Left cardiac atrium (tissue), 4 donors: Measurements from ENCODE around the gene MN1. TPM values are rescaled to one million over a fixed set of nuclear protein-coding genes. Genes with fewer than 3 reads are reported as not detected.

Source experiments
- ATAC-seq, 2 donors: fragments of 200-7000 bp; cut with Tn5 transposase; one replicate each; pipeline ENCODE4 v1.9.1; 2020; ENCODE audit warnings: mild to moderate bottlenecking in 2 of 2, moderate library complexity in 2 of 2
- DNase-seq: peaks from one replicate; pipeline ENCODE4 v3.0.0-alpha.2; 2020
- intact Hi-C, 2 donors: fragments of 100-400 bp; cut with DNase I; formaldehyde crosslinking; loops; one replicate each; pipeline versions ENCODE4 v1.14.1 to v1.15.1; 2022 to 2023
- total RNA-seq, 2 donors: library from RNA; stranded (reverse); fragmentation: NEBNext Ultra II Directional; extraction: Animal tissue kit (Norgen Biotek cat#: 25700); gene quantifications; one replicate each; pipeline ENCODE4 v1.2.1, GENCODE V29; 2021
- donor health status: DM: no; HTN: yes; CAD: no.
- donor health status: DM: no; HTN: yes; CAD: no; lungs with severe emphysema.
- donor health status: DM: yes; HTN: yes; CAD: no.
- donor health status: Dilated cardiomyopathy.

MN1 gene
- total RNA-seq, 2 donors from 2014 or later, result 12.8 to 13.1 TPM

DNA sequence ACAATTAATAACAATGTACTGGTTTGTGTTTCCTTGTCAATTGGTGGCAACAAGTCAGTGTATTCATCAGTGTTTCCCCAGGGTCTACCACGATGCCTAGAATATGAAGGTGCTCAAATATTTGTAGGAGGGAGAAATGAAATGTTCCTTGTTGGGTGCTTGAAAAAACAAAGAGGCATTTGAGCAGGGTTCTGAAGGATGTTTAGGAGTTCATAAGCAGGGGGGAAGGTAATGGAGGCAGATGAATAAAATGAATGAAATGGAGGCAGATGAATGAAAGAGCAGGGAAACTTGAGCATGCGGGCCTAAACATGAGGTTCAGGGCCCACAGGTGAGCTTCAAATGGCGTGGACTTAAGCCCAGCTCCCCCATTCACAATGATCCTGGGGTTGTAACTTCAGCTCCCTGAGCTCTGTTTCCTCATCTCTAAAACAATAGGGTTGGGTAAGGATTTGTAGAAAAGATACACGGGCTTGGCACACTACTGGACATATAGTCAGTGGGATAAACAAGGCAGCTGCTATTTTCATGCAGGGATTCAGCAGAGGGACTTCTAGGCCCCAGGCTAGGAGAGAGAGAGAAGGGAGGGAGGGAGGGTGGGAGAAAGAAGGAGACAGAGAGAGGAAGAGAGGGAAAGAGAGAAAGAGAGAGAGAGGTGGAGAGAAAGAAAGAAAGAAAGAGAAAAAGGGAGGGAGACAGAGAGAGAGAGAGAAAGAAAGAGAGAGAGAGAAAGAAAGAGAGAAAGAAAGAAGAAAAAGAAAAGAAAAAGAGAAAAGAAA lies 73.7 kb downstream of the MN1 start:
- intact Hi-C loops, result loop anchor here in 1 of 2 donors (10.0 kb wide), 1 partner anchor 67 kb away; no protein-coding TSS in a partner anchor
- ATAC-seq, result no peak
- no peak for DNase-seq

DNA sequence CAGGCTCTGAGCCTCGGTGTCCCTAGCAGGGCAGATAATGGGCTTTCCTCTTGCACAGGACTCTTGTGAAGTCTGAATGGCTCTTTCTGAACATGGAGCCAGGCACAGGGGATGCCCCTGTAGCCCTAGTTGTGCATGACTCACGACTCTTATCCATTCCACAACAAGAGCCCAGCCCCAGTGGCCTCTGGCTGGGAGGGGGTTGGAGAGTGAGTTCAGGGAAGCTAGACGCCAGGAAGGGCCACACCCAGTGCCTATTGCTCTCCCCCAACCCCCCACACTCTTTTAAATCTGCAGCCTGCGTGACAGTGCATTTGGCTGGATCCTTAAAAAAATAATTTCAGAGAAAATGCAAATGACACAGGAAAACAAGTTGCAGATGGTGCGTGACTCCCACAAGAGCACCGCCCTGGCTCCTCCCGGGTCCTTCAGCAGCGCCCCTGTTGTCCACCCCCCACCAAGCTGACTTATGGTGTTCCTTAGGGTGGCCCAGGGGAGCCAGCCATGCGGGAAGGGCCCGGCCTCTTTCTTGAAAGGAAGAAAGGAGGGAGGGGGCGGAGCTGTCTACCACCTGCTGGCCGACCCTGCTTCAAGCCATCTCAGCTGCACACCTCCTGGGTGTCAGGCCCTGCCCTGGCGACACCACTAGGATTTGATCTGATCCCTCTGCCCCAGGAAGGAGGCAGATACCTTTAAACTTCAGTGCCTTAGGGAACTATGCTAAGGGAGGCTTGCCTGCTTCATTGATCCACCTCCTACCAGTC lies 74.7 kb downstream of the MN1 start:
- peak; percentile 73 to 98 for ATAC-seq
- intact Hi-C loops, result loop anchor here in 1 of 2 donors (10.0 kb wide), 1 partner anchor 68 kb away; no protein-coding TSS in a partner anchor
- peak; percentile 87 for DNase-seq

- intact Hi-C loops, result loop anchor here in 1 of 2 donors (10.0 kb wide), 1 partner anchor 68 kb away; no protein-coding TSS in a partner anchor
- ATAC-seq (peak in 1 of 2 donors; percentile 55), DNase-seq (peak; percentile 23)
Observed at GRCh38 chr22:27726331-27726685, 75.2 kb downstream of the MN1 start.

GRCh38 chr22:27725661-27726060 lies 75.9 kb downstream of the MN1 start:
- ATAC-seq (no peak), DNase-seq (peak; percentile 12)
- intact Hi-C loops, result loop anchor here in 1 of 2 donors (10.0 kb wide), 1 partner anchor 69 kb away; no protein-coding TSS in a partner anchor

DNA sequence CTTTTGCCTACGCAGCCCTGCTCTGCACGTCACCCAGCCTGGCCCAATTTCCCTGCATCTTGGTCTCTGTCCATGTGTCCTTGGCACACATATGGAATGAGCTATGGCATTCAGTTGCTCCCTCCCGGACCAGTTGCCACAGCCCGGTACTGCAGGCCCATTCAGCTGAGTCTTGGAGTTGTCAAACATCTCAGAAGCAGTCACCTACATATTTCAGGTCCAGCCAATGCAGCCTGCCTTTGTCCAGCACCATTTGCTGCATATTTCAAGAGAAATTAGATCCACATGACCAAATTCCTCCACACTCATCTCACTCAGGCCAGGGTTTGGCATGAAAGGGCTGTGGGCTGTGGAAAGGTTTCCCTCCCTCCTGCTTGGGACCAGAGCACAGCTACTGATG lies 76.8 kb downstream of the MN1 start:
- ATAC-seq, result no peak
- intact Hi-C loops, result loop anchor here in 1 of 2 donors (10.0 kb wide), 1 partner anchor 70 kb away; no protein-coding TSS in a partner anchor
- peak; percentile 7 for DNase-seq

GRCh38 chr22:27724157-27724556 lies 77.4 kb downstream of the MN1 start:
- intact Hi-C loops, result loop anchor here in 1 of 2 donors (10.0 kb wide), 1 partner anchor 71 kb away; no protein-coding TSS in a partner anchor
- DNase-seq (no peak), ATAC-seq (no peak)

DNA sequence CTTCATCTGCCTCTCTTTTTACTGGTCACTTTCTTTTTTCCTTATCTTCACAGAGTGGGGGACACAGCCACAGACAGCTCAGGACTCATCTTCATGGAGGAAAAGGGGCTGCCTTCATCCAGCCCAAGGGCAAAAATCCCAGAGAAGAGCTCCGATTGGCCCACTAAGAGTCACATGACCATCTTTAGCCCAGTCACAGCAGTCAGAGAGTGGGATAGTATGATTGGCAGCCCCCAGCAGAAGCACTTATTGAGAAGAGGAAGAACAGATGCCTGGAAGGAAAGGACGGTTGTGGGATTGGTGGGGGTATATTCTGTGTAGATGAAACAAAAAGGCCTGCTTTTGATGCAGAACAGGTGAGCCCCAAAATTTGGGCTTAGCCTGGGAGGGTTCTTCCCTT lies 77.8 kb downstream of the MN1 start:
- DNase-seq (peak; percentile 8), ATAC-seq (no peak)
- intact Hi-C loops, result loop anchor here in 1 of 2 donors (10.0 kb wide), 1 partner anchor 71 kb away; no protein-coding TSS in a partner anchor

DNA sequence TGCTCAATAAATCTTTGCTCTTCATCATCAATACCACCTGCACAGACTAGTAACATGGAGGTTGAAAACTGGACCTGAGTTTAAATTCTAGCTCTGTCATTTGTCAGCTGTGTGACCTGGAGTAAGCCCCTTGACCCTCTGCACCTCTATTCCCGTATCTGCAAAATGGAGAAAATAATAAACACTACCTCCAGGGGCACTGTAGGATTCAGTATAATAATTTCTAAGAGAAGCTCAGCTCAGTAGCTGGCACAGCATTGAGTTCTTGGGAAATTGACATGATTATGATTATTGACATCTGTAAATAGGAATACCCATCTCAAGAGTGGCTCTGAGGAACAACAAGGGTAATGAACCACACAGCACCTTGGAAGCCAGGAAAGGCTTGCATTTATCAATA lies 78.4 kb downstream of the MN1 start:
- ATAC-seq (no peak), DNase-seq (peak; percentile 1)
- intact Hi-C loops, result loop anchor here in 1 of 2 donors (10.0 kb wide), 1 partner anchor 72 kb away; no protein-coding TSS in a partner anchor

- no peak for ATAC-seq
- intact Hi-C loops, result loop anchor here in 1 of 2 donors (10.0 kb wide), 1 partner anchor 74 kb away; no protein-coding TSS in a partner anchor
- no peak for DNase-seq
Observed at GRCh38 chr22:27720860-27721259, 80.7 kb downstream of the MN1 start.

- intact Hi-C loops, result loop anchor here in 1 of 2 donors (10.0 kb wide), 1 partner anchor 75 kb away; no protein-coding TSS in a partner anchor
- DNase-seq (peak; percentile 38), ATAC-seq (peak; percentile 27 to 28)
Observed at GRCh38 chr22:27719535-27720227, 81.9 kb downstream of the MN1 start.

DNA sequence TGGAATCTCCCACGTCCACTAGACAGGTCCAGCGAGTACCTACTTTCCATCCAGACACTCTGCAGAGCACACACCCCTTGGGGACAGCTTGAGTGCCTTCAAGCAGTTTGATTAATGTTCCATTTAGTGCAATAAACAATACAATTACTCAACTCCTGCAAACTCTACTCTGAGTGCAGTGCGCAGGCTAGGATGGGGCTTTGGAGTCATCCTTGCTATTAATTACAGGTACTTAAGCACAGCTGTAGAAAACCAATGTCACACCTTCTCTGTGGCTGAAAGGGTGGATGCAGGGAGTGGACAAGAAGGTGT lies 82.6 kb downstream of the MN1 start:
- no peak for DNase-seq
- ATAC-seq, result no peak
- intact Hi-C loops, result no loop called here

DNA sequence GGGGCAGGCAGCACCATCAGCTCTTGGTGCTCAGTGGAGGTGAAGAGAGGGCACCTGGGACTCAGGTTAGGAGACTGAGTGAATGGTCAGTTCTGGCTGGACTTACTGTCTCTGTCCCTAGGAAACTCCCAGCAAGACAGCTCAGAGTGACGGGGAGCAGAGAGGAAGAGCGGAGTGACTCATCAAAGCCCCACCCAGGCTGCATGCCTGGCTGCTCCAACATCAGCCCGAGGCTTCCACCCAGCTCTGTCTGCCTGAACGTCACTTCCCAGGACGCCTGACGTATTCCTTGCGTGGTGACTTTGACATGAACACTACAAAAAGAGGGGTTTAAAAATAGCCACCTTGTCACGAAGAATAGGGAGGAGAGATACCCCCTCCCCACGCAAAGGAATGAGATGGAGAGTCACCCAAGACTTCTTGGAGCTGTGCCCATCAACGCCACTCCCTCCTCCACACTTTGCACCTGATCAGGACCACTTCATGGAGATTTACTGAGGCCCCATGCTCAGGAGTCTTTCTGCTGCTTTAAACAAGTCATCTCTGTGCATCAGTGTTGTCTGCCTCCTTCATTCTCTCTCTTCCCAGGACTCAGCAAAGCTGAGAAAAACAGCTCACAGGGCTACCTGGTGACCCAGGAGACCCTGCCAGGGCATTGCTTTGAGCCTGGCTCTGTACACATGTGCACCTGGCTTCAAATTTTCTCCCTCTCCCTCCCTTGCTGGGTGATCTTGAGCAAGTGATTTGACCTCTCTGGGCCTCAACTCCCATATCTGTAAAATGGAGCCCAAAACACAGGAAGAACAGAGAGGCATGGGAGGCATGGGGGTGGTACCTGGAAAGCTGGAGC lies 83.1 kb downstream of the MN1 start:
- intact Hi-C loops, result no loop called here
- DNase-seq (peak; percentile 90), ATAC-seq (peak; percentile 93 to 98)

GRCh38 chr22:27717094-27717493 lies 84.5 kb downstream of the MN1 start:
- ATAC-seq, result no peak
- DNase-seq, result no peak
- intact Hi-C loops, result no loop called here

DNA sequence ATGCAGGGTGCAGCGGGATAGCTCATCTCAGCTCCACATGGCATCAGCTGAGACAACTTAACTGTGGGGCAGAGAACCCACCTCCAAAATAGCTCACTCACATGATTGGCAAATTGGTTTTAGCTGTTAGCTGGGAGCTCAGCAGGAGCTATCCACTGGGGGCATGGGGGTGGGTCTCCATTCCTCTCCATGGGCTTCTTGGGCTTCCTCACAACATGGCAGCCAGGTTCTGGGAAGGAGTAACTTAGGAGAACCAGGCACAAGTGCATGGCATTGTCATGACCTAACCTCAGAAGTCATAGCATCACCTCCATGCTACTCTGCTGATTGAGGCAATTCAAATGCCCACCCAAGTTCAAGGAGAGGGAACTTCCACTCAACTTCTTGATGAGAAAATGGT lies 85.5 kb downstream of the MN1 start:
- intact Hi-C loops, result no loop called here
- ATAC-seq (no peak), DNase-seq (peak; percentile 4)

GRCh38 chr22:27715106-27715505 lies 86.5 kb downstream of the MN1 start:
- intact Hi-C loops, result no loop called here
- ATAC-seq, result no peak
- peak; percentile 19 for DNase-seq

GRCh38 chr22:27714068-27714467 lies 87.5 kb downstream of the MN1 start:
- ATAC-seq (no peak), DNase-seq (peak; percentile 2)
- intact Hi-C loops, result no loop called here

DNA sequence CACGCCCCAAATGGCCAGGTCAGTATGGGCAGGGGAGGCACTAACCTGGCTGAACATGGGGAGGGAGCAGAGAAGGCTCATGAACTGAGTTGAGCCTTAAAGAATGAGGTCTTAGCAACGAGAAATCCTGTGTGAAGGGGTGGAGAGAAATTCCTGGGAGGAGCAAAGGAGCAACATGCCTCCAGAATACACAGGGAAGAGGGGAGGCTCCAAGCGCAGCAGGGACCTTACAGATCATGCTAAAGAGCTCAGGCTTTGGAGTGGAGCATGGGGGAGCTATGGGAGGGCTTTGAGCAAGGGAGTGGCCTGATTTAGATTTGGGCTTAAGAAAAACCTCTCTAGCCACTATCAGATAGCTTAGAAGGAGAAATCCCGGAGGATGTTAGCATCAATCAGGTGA lies 88.1 kb downstream of the MN1 start:
- peak; percentile 1 for DNase-seq
- intact Hi-C loops, result no loop called here
- ATAC-seq, result no peak

DNA sequence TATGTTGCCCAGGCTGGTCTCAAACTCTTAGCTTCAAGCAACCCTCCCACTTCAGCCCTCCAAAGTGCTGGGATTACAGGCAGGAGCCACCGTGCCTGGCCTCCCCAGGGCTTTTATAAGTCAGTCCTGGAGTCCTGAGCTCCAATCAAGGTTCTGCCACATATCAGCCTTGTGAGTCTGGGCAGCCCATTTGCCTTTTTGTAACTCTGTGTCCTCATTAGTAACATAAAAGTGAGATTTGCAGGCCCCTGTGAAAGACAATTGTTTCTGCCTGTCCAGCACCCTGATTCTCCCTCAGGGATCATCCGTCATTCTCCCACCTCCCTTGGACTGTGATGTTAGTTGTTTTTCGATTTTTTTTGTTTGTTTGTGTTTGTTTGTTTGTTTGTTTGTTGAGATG lies 89.8 kb downstream of the MN1 start:
- intact Hi-C loops, result no loop called here
- DNase-seq (no peak), ATAC-seq (no peak)

DNA sequence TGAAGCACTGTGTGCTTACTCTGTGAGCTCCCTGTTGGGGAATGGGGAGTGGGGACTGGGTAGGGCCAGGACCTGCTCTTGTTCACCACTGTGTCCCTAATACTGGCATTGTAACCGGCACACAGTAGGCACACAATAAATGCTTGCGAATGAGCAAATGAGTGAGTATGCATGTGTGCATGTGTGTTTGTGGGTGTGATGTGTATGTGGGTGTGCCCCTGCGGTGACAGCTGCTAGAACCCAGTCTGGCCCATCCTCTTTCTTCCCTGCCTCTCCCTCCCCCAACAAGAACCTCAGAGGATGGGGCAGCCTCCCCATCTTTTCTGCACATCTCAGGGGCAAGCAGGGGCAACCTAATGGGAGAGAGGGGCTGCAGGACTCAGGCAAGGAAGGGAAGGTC lies 90.5 kb downstream of the MN1 start:
- no peak for ATAC-seq
- intact Hi-C loops, result no loop called here
- DNase-seq, result no peak
